GM18502 (cell line): ENCODE data around the gene AIF1.
A peak's percentile ranks its signal among the peaks of the same experiment; 100 is the strongest.

Experiments used
- ATAC-seq: cut with Tn5 transposase; IDR thresholded peaks from one replicate; pipeline ENCODE4 v1.9.1; 2021; ENCODE audit warnings: mild to moderate bottlenecking; ENCODE audit not compliant: unreplicated experiment, poor library complexity

The AIF1 gene

DNA sequence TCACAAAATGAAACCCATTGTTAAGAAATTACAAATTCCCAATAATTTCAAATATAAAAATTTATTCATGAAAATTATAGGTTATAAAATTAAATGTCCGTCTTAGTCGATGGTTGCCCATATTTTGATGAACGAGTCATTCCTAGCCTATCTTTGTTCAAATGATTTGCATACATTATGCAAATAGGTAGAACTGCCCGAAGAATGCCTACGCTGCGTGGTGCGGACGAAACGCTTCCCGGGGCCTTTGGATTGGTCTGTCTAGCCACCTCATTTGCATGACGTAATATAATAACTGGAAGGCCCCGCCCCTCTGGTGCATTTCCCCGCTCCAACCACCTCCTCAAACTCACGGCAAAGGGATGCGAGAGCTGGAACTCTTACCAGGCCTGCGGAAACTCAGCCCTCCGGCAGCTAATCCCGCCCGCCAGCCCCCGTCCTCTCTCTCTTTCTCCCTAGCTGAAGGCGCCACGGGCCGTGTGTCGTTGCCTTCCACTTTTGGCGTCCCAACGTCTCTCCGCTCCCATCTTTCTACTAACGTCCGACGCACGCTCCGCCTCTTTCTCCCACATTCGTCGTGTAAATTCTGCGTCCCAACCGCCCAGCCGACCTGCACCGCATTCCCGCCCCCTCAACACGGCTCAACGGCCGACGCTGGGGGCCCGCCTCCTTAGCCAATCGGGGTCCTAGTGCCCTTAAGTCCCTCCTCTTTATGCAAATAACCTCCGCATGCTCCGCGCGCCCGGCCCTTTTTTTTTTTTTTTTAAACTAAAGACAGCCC is 5.0 kb downstream of the AIF1 start:
- ATAC-seq = peak; percentile 87

DNA sequence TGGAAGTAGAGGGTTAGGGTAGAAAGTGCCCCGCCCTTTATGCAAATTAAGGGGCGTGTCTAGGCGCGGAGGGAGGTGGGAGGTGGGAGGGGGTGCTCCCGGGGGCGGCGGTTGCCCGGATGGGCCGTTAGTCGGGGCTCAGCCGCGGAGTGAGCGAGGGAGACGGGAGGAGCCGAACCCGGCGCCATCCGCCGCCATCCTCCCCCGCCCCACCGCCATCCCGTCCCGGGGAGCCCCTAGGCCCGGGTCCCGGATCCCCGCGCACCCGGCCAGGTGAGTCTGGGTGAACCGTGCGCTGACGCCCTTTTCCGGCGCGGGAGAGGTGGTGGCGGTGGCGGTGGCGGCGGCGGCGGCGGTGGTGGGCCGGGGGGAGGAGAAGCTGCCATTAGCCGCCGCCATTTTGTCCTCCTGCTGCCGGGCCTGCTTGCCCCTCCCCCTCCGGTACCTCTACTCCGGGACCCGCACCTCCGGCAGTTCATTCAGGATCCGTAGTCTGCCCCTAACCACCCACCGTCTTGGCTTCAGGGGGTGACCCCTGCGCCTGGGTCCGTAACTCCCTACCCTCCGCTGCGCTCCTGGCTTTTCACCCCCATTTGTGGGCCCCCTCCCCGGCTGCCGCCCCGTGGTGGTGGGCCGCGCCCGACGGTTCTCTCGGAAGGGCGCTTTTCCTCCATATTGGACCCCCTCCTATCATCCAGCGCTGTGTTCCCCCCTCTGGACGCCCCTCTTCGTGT is 5.7 kb downstream of the AIF1 start, which contains the start of gene PRRC2A:
PRRC2A (plus strand) TSS at position 130 of the 734 bp plus-strand sequence. CDS start 2,075 bp downstream, outside the sequence.
- ATAC-seq = peak; percentile 33

DNA sequence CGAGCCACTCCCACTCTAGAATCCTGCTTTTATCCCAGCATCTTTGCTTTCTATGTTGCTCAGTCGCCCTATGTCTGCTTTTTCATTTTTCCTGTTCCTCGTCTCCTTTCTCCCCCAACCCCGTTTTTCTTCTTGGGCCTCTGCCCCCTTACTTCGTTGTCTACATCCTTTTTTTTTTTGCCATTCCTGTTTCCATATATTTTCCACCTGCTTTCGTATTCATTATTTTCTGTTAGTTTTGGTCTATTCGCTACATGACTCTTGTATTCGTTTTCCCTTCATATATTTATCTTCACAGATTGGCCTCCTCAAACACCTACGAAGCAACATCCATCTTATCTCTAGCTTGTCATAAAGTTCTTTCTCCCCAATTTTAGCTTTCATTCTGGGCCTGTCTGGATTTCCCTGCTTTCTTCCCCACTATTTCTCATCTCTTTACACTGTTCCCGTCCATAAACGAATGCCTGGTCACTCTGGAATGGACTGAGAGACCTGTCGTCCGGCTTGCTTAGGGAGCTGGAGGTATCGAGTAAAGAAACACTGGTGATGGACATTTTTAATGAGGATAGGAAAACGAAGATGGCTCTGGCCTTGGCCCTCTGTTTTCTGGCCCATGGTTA is 6.4 kb downstream of the AIF1 start:
- ATAC-seq = no peak

DNA sequence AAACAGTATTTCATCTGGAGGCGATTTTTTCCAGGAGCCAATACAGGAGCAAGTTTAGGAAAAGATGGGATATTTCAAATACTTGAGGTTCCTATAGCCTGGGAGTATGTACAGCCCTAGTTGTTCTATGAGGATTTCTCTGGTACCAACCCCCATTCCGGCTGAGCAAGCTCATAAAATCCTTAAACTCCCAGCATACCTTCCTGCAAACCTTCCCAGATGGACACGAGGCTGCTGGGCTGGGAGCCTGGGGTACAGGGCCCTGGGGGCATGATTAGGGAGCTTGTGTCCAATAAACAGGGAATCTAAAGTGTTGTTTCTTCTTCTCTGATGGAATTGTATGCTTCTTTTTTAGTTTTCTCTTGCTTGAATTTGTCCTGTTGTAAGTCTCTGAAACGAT is 7.0 kb downstream of the AIF1 start:
- ATAC-seq = no peak

DNA sequence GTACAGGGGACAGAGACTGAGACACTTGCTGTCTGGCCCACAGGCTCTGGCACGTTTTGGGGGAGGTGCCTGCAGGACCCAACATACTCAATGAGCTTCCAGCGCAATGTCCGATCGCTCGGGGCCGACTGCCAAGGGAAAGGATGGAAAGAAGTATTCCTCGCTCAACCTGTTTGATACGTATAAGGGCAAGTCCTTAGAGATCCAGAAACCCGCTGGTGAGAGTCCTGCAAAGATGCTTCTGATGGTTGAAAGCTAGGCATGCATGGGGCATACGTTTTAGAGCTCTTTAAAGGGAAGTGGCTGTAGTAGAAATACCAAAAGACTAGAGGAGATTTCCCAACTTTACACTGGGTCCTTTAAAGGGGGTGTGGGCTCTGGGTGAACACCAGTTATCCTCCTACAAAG is 7.7 kb downstream of the AIF1 start:
- no peak for ATAC-seq

DNA sequence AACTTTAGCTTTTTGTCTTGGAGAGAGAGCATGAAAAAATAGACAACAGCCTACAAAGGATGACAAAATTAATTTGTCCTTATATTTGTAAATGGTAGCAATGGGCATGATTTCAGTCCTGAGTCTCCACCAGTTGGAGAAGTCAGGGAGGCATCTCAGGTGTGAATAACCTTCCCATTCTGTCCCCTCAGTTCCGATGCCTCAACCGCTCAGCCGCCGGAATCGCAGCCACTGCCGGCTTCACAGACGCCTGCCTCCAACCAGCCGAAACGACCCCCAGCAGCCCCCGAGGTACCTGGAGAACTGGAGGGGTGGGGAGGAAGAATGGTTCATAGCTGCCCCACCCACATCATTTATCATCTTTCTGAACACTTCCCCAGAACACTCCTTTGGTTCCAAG is 9.0 kb downstream of the AIF1 start:
- no peak for ATAC-seq

DNA sequence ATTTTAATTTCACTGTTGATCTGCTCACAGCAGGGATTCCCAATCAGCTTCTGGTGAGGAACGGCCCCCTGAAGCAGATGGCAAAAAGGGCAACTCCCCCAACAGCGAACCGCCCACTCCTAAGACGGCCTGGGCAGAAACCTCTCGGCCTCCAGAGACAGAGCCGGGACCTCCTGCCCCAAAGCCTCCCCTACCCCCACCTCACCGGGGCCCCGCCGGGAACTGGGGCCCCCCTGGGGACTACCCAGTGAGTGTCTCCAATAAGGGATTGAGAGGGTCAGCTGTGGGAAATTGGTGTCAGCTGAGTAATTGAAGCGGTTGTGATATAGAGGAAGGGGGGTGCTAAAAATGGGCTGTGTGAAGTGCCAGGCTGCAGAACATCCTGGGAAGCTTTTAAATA is 11.9 kb downstream of the AIF1 start:
- ATAC-seq = no peak

DNA sequence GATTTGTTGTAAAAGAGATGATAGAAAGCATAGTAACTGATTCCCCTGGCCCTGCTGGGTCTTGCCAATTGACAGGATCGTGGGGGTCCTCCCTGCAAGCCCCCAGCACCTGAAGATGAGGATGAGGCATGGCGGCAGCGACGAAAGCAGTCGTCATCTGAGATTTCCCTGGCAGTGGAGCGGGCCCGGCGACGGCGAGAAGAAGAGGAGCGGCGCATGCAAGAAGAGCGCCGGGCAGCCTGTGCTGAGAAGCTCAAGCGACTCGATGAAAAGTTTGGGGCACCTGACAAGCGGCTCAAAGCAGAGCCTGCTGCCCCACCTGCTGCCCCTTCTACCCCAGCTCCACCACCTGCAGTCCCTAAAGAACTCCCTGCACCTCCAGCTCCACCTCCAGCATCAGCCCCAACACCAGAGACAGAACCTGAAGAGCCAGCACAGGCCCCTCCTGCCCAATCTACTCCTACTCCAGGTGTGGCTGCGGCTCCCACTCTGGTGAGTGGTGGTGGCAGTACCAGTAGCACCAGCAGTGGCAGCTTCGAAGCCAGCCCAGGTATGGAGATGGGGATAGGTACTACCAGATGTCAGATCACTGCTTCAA is 12.8 kb downstream of the AIF1 start:
- no peak for ATAC-seq

DNA sequence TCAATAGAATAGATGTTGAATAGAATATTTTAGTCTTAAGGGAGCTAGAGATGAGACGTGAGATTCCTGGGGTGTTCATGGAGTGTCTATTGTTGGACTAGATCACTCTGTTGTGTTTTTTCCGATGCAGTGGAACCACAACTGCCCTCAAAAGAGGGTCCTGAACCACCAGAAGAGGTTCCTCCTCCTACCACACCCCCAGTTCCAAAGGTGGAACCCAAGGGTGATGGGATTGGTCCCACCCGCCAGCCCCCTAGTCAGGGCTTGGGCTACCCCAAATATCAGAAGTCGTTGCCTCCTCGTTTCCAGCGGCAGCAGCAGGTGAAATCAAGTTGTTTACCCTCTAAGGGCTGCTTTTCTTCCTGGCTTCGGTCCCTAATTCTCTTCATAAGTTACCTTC is 14.0 kb downstream of the AIF1 start:
- no peak for ATAC-seq

DNA sequence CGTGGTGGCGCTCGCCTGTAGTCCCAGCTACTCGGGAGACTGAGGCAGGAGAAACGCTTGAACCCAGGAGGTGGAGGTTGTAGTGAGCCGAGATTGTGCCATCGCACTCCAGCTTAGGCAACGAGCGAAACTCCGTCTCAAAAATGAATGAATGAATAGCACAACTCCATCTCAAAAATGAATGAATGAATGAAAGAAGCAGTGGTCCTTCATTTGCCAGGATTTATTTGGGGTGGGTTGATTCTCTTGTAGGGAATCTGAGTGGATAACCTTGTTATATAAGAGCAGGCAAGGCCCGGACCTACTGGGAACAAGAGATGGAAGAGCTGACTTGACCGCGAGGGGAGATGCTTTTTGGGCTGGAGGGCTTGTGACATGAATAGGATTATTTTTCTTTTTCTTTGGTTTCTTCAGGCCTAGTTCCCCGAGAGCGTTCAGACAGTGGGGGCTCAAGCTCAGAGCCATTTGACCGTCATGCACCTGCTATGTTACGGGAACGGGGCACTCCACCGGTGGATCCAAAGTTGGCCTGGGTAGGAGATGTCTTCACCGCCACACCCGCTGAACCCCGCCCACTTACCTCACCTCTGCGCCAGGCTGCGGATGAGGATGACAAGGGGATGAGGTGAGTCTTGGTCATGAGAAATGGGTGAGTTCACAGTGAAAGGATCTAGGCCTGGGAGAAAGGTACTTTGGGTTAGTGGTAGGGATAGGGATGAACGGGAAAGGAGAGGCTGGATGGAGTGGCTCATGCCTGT is 15.3 kb downstream of the AIF1 start:
- no peak for ATAC-seq

DNA sequence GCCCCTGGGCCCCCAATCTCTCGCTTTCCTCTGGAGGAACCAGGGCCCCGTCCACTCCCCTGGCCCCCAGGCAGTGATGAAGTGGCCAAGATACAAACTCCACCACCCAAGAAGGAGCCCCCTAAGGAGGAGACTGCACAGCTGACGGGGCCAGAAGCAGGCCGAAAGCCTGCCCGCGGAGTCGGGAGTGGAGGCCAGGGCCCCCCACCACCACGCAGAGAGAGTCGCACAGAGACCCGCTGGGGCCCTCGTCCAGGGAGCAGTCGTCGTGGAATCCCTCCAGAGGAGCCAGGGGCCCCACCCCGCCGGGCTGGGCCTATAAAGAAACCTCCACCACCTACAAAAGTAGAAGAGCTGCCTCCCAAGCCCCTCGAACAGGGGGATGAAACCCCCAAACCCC is 16.2 kb downstream of the AIF1 start:
- ATAC-seq = no peak

DNA sequence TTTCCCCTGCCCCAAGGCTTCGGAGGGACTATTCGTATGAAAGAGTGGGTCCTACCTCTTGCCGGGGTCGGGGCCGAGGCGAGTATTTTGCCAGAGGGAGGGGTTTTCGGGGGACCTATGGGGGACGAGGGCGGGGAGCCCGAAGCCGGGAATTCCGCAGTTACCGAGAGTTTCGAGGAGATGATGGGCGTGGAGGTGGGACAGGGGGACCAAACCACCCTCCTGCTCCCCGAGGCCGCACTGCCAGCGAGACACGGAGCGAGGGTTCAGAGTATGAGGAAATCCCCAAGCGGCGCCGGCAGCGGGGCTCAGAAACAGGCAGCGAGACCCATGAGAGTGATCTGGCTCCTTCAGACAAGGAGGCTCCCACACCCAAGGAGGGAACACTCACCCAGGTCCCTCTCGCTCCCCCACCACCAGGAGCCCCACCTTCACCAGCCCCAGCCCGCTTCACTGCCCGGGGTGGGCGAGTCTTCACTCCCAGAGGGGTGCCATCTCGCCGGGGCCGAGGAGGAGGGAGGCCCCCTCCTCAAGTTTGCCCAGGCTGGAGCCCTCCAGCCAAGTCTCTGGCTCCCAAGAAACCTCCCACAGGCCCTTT is 16.7 kb downstream of the AIF1 start:
- ATAC-seq = no peak

DNA sequence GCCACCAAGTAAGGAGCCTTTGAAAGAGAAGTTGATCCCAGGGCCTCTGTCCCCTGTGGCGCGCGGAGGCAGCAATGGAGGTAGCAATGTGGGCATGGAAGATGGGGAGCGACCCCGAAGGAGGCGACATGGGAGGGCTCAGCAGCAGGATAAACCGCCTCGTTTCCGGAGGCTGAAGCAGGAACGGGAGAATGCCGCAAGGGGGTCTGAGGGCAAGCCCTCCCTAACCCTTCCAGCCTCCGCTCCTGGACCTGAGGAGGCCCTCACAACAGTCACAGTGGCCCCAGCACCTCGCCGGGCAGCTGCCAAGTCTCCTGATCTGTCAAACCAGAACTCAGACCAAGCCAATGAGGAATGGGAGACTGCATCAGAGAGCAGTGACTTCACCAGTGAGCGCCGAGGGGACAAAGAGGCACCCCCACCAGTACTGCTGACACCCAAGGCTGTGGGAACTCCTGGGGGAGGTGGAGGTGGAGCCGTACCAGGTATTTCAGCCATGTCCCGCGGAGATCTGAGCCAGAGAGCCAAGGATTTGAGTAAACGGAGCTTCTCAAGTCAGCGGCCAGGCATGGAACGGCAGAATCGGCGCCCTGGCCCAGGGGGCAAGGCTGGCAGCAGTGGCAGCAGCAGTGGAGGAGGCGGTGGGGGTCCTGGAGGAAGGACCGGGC is 17.4 kb downstream of the AIF1 start:
- no peak for ATAC-seq

DNA sequence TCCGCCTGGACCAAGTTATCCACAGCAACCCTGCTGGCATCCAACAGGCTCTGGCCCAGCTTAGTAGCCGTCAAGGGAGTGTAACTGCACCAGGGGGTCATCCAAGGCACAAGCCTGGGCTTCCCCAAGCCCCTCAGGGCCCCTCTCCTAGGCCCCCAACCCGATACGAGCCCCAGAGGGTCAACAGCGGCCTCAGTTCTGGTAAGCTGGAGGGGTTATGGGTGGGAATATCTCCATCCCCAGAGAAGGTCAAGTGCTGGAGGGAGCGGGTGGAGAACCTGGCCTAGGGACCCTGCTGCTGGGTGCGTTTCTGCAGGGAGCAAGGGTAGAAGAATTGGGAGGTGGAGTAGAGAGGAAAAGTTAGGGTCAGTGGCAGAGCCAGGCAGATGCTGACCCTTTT is 18.4 kb downstream of the AIF1 start:
- ATAC-seq = no peak

DNA sequence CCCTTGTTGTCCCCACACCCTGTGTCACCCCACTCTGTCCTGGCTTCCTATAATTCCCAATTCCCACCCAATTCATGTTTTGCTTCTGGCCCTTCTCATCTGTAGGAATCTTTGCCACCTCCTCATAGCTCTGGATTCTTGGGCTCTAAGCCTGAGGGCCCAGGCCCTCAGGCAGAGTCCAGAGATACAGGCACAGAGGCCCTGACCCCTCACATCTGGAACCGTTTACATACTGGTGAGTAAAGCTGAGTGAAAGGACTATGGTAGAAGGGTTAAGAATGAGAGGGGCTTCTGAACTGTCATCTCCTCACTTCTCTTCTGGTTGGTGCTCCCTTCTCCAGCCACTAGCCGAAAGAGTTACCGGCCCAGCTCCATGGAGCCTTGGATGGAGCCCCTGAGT is 19.1 kb downstream of the AIF1 start:
- ATAC-seq = no peak

DNA sequence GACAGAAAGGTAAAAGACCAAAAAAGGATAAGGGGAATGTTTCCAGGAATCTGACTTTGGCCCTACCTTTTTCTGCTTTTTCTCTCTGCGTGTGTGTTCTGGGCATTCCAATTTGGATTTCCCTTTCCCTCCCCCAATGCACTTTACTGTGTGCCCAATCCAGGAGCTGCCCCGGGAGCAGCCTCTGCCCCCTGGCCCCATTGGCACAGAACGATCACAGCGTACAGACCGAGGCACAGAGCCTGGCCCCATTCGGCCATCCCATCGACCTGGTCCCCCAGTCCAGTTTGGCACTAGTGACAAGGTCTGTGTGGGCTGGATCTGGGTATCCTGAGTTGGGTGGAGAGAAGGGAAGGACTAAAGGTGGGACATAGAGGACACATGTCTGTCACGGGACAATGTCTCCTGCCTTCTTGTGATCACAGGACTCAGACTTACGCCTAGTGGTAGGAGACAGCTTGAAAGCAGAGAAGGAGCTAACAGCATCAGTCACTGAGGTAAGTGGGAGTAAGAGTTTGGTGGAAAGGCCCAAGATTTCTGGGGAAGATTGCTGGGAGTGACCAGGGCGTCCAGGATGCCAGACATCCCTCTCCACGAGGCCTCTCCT is 20.0 kb downstream of the AIF1 start:
- ATAC-seq = no peak

DNA sequence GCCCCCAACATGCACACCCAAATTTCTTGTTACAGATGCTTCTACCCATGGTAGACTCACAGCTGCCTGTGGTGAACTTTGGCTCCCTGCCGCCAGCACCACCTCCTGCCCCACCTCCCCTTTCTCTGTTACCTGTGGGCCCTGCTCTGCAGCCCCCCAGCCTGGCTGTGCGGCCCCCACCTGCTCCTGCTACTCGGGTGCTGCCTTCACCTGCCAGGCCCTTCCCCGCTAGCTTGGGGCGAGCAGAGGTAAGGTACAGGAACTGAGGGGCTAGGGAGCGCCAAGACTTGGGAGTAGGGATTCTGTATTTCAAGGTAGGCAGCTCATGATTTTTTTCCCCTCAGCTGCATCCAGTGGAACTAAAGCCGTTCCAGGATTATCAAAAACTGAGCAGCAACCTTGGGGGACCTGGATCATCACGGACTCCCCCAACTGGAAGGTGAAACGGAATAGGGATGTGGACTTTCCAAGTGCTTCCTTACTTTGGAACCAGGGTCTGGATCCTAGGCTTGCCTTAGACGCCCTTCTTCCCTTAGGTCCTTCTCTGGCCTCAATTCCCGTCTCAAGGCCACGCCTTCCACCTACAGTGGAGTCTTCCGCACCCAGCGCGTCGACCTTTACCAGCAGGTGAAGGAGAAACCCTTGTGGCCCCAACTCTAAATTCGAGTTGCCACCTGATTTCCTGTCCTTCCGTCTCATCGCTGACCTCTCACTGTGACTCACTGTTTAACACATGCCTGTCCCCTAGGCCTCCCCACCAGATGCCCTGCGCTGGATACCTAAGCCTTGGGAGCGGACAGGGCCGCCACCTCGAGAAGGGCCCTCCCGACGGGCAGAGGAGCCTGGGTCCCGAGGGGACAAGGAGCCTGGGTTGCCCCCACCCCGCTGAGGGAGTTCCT is 21.9 kb downstream of the AIF1 start:
- ATAC-seq = no peak

DNA sequence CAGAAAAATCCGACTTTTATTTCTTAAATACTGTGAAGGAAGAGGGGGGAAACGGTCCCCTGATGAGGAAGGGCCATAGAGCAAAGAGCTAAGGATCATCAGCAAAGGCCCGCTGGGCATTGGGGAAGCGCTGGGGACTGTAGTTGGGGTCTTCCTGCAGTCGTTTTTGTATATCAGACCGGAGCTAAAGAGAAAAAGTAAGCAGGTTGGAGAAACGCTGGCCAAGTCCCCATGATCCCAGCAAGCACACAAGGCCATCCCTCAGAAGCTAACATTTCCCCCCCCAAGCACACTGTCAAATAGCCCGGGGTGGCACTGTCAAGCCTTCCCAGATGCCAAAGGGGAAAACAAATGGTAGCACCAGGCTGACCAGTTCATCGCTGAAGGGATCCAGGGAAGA is 24.0 kb downstream of the AIF1 start:
- ATAC-seq = no peak
